SK-N-MC (cell line): ENCODE data around the gene SVOP.
"Not testable (repeated sequence)": the region's sequence is repeated elsewhere in the genome, so short reads cannot be mapped to it uniquely, and the experiment has no call there.

Experiments used
- DNase-seq: peaks from one replicate; pipeline ENCODE4 v3.0.0-alpha.2; 2011; ENCODE audit warnings: low read depth, low spot score
- H3K27ac ChIP-seq: fragments of 200-600 bp; sonication (generic); 2 replicates; pipeline ENCODE4 v1.5.1; 2016; ENCODE audit warnings: mixed run types
- H3K36me3 ChIP-seq: fragments of 200-600 bp; sonication (generic); 2 replicates; pipeline ENCODE4 v1.6.1; 2017; ENCODE audit warnings: antibody characterized with exemption, low read length, mixed read lengths; ENCODE audit not compliant: insufficient read depth
- H3K4me3 ChIP-seq: fragments of 200-600 bp; sonication (generic); 2 replicates; pipeline ENCODE4 v1.5.1; 2016
- H3K9ac ChIP-seq: fragments of 200-600 bp; sonication (generic); 2 replicates; pipeline ENCODE4 v1.8.0; 2017; ENCODE audit warnings: mixed run types, mixed read lengths; ENCODE audit not compliant: insufficient read length
- H3K9me3 ChIP-seq: fragments of 200-600 bp; sonication (generic); 2 replicates; pipeline ENCODE4 v1.6.1; 2017; ENCODE audit warnings: low read depth, mild to moderate bottlenecking, antibody characterized with exemption, low read length, moderate library complexity, mixed read lengths
- EZH2 ChIP-seq: fragments of 200-600 bp; sonication (generic); IDR thresholded peaks from one replicate; pipeline ENCODE4 v1.6.1; 2017; ENCODE audit warnings: antibody characterized with exemption
- FOXP2 ChIP-seq: optimal IDR thresholded peaks from 2 replicates; pipeline ENCODE3; 2011; ENCODE audit warnings: mild to moderate bottlenecking, moderate library complexity; ENCODE audit not compliant: insufficient read depth; ENCODE audit errors: extremely low read length, control extremely low read depth
- POLR2AphosphoS5 ChIP-seq: IDR thresholded peaks from 2 replicates; pipeline ENCODE4 v1.6.1; 2012; ENCODE audit warnings: mild to moderate bottlenecking, low read depth, low read length, borderline replicate concordance

The SVOP gene

GRCh38 chr12:109047081-109047805 lies 26.4 kb upstream of the SVOP start:
- no peak overlapping the region for H3K4me3 ChIP-seq
- DNase-seq: no peak
- TF ChIP-seq FOXP2 (no peak), POLR2AphosphoS5 (no peak), EZH2 (no peak)
- H3K9ac ChIP-seq: no peak overlapping the region
- no peaks in the 10 kb centered on the region for H3K9me3 ChIP-seq
- no peak overlapping the region for H3K27ac ChIP-seq
- no peaks in the 10 kb centered on the region for H3K36me3 ChIP-seq

DNA sequence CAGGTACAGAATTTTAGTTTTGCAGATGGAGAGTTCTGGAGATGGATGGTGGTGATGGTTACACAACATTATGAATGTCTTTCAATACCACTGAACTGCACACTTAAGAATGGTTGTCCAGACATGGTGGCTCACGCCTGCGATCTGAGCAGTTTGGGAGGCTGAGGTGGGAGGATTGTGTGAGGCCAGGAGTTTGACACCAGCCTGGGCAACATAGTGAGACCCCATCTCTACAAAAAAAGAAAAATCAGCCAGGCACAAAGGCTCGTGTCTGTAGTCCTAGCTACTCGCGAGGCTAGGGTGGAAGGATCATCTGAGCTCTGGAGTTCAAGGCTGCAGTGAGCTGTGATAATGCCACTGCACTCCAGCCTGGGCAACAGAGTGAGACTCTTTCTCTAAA lies 23.4 kb upstream of the SVOP start:
- no peak overlapping the region for H3K4me3 ChIP-seq
- TF ChIP-seq EZH2: no peak
- no peak for TF ChIP-seq POLR2AphosphoS5
- no peak for TF ChIP-seq FOXP2
- no peaks in the 10 kb centered on the region for H3K9me3 ChIP-seq
- H3K9ac ChIP-seq: no peak overlapping the region
- DNase-seq: no peak
- no peak overlapping the region for H3K27ac ChIP-seq
- H3K36me3 ChIP-seq: no peaks in the 10 kb centered on the region

GRCh38 chr12:109036975-109037374 lies 16.1 kb upstream of the SVOP start:
- Histone ChIP-seq H3K9ac (no peak overlapping the region), H3K4me3 (no peak overlapping the region), H3K27ac (no peak overlapping the region), H3K36me3 (no peaks in the 10 kb centered on the region), H3K9me3 (no peaks in the 10 kb centered on the region)
- TF ChIP-seq FOXP2: no peak
- no peak for TF ChIP-seq POLR2AphosphoS5
- TF ChIP-seq EZH2: no peak
- no peak for DNase-seq

GRCh38 chr12:109033239-109034196 lies 12.7 kb upstream of the SVOP start:
- DNase-seq: no peak
- Histone ChIP-seq H3K36me3 (no peaks in the 10 kb centered on the region), H3K9me3 (no peaks in the 10 kb centered on the region), H3K9ac (no peak overlapping the region), H3K27ac (no peak overlapping the region), H3K4me3 (no peak overlapping the region)
- TF ChIP-seq FOXP2: no peak

- Histone ChIP-seq H3K9me3 (no peaks in the 10 kb centered on the region), H3K27ac (no peak overlapping the region), H3K9ac (no peak overlapping the region), H3K36me3 (no peaks in the 10 kb centered on the region), H3K4me3 (no peak overlapping the region)
- TF ChIP-seq POLR2AphosphoS5 (no peak), EZH2 (no peak), FOXP2 (no peak)
- no peak for DNase-seq
Observed at GRCh38 chr12:109029411-109029810, 8.5 kb upstream of the SVOP start.

DNA sequence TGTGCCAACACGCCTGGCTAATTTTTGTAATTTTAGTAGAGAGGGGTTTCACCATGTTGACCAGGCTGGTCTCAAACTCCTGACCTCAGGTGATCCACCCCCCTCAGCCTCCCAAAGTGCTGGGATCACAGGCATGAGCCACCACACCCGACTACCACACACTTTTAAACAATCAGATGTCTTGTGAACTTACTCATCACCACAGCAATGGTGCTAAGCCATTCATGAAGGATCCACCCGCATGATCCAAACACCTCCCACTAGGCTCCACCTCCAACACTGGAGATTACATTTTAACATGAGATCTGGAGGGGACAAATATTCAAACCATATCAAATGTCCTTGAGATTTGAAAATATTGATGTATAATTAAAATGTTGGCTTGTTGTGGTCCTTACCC lies 7.8 kb upstream of the SVOP start:
- DNase-seq, H3K4me3 ChIP-seq, H3K36me3 ChIP-seq, H3K9ac ChIP-seq, H3K9me3 ChIP-seq, H3K27ac ChIP-seq: not testable (repeated sequence)

DNA sequence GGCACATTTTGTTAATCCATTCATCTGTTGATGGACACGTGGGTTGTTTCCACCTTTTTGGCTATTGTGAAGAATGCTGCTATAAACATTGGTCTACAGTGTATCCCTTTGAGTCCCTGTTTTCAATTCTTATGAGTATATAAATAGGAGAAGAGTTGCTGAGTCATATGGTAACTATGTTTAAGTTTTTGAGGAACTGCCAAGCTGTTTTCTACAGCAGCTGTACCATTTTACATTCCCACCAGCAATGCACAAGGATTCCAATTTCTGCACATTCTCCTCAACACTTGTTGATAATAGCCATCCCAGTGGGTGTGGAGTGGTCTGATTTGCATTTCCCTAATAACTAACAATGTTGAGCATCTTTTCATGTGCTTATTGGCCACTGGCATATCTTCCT lies 6.9 kb upstream of the SVOP start:
- H3K9ac ChIP-seq: no peak overlapping the region
- no peak overlapping the region for H3K27ac ChIP-seq
- H3K36me3 ChIP-seq: no peaks in the 10 kb centered on the region
- DNase-seq: no peak
- no peak overlapping the region for H3K4me3 ChIP-seq
- no peaks in the 10 kb centered on the region for H3K9me3 ChIP-seq
- TF ChIP-seq FOXP2 (no peak), EZH2 (no peak), POLR2AphosphoS5 (no peak)

- DNase-seq: no peak
- H3K4me3 ChIP-seq: no peak overlapping the region
Observed at GRCh38 chr12:109020146-109020795, 597 bp downstream of the SVOP start.

More at GRCh38 chr12:109020146-109020795, 597 bp downstream of the SVOP start:
- no peaks in the 10 kb centered on the region for H3K9me3 ChIP-seq
- H3K27ac ChIP-seq: no peak overlapping the region
- H3K9ac ChIP-seq: no peak overlapping the region
- H3K36me3 ChIP-seq: no peaks in the 10 kb centered on the region
- no peak for TF ChIP-seq POLR2AphosphoS5
- no peak for TF ChIP-seq FOXP2
- TF ChIP-seq EZH2: no peak
